Mucosa of descending colon (tissue), 3 donors: ENCODE measurements around the gene PTGER2. TPM values are rescaled to one million over a fixed set of nuclear protein-coding genes. Genes with fewer than 3 reads are reported as not detected.

Source experiments
- ATAC-seq: fragments of 200-7000 bp; cut with Tn5 transposase; one replicate; pipeline ENCODE4 v1.9.1; 2020; ENCODE audit warnings: mild to moderate bottlenecking, moderate library complexity
- DNase-seq, 3 donors: peaks; one replicate each; pipeline ENCODE4 v3.0.0-alpha.2; 2020
- H3K36me3 ChIP-seq: fragments of 200-600 bp; one replicate; pipeline ENCODE4 v1.8.0; 2021; ENCODE audit warnings: low read depth, mild to moderate bottlenecking
- H3K4me1 ChIP-seq: fragments of 200-600 bp; one replicate; pipeline ENCODE4 v1.8.0; 2021; ENCODE audit warnings: low read depth, mild to moderate bottlenecking
- H3K4me3 ChIP-seq: fragments of 200-600 bp; one replicate; pipeline ENCODE4 v1.8.0; 2021; ENCODE audit warnings: mild to moderate bottlenecking
- H3K9me3 ChIP-seq: fragments of 200-600 bp; one replicate; pipeline ENCODE4 v1.8.0; 2021; ENCODE audit warnings: mild to moderate bottlenecking
- intact Hi-C, 2 donors: fragments of 100-400 bp; cut with DNase I in 1 of 2; cut with micrococcal nuclease in 1 of 2; formaldehyde crosslinking; loops; one replicate each; pipeline versions ENCODE4 v1.11.0 to v1.11.1; 2022; cut with DNase I, micrococcal nuclease
- total RNA-seq, 3 donors: library from RNA; stranded (reverse); fragmentation: NEBNext Ultra II Directional in 2 of 3; extraction: Animal tissue kit (Norgen Biotek cat#: 25700) in 2 of 3; gene quantifications; one replicate each; pipeline versions ENCODE4 v1.2.1 to v1.2.4, GENCODE V29; 2021 to 2023
- TF ChIP-seq, protein P1 (sequence below): fragments of 200-600 bp; IDR thresholded peaks from one replicate; pipeline ENCODE4 v1.8.0; 2022; ENCODE audit warnings: antibody characterized with exemption, mild to moderate bottlenecking
- donor health status: DM: no; HTN: no; CAD: no; lungs with moderate emphysema.
- donor health status: DM: no; HTN: no; CAD: no.
- donor health status: DM: no; HTN: yes; CAD: no.

The PTGER2 gene
- total RNA-seq, 3 donors from 2014 or later = 3.2 to 8.1 (median 4.1) TPM

DNA sequence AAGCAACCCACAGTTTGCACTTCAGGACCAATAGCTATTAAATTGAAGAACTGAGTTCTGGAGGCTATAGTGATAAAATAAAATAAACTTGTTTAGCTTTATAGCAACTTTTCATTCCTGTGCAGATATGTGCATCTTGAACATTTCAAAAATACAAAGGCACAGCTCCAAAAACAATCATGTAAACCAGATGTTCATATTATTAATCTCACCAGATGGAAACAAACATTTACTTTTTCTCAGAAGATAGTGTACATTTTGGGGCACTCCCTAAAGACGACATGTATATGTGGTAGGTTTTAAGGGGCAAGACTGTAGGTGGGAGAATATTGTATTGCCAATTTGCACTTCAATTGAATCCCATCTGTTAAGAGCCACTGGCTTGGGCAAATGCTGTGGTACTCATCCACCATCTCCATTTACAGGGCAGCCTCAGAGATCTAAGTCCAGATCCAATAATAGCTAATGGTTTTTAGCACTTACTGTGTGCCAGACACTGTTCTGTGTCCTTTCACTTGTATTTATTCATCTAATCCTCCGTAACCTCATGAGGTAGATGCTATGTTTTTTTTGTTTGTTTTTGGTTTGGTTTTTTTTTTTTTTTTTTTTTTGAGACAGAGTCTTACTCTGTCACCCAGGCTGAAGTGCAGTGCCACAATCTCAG lies 49.1 kb downstream of the PTGER2 start:
- Histone ChIP-seq H3K36me3 (no peaks in the 10 kb centered on the region), H3K9me3 (no peaks in the 10 kb centered on the region), H3K4me3 (no peak overlapping the region), H3K4me1 (peaks cover 8% of the 10 kb centered on the region)
- DNase-seq (no peak), ATAC-seq (no peak)
- TF ChIP-seq, protein P1, sequence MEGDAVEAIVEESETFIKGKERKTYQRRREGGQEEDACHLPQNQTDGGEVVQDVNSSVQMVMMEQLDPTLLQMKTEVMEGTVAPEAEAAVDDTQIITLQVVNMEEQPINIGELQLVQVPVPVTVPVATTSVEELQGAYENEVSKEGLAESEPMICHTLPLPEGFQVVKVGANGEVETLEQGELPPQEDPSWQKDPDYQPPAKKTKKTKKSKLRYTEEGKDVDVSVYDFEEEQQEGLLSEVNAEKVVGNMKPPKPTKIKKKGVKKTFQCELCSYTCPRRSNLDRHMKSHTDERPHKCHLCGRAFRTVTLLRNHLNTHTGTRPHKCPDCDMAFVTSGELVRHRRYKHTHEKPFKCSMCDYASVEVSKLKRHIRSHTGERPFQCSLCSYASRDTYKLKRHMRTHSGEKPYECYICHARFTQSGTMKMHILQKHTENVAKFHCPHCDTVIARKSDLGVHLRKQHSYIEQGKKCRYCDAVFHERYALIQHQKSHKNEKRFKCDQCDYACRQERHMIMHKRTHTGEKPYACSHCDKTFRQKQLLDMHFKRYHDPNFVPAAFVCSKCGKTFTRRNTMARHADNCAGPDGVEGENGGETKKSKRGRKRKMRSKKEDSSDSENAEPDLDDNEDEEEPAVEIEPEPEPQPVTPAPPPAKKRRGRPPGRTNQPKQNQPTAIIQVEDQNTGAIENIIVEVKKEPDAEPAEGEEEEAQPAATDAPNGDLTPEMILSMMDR = no peak
- intact Hi-C loops = no loop called here

DNA sequence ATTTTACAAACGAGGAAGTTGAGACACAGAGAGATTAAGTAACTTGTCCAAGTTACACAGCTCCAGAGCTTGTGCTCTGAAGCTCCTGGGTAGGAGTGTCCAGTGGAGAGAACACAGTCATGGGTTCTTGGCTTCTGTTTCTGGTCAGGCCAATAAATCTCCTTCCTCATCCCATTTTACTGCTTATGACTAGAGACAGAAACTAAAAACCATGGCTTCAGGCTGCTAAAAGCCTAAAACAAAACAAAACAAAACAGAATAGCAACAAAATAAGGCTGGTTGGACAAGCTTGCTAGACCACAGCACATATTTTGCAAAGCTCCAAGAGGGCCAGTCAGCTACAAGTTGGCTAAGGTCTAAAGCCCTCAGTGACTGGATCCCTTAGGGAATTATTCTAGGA lies 49.8 kb downstream of the PTGER2 start:
- Histone ChIP-seq H3K4me1 (peaks cover 8% of the 10 kb centered on the region), H3K9me3 (no peaks in the 10 kb centered on the region), H3K4me3 (no peak overlapping the region), H3K36me3 (no peaks in the 10 kb centered on the region)
- DNase-seq = no peak
- ATAC-seq = peak; percentile 67
- TF ChIP-seq, protein P1 = no peak
- intact Hi-C loops = no loop called here

DNA sequence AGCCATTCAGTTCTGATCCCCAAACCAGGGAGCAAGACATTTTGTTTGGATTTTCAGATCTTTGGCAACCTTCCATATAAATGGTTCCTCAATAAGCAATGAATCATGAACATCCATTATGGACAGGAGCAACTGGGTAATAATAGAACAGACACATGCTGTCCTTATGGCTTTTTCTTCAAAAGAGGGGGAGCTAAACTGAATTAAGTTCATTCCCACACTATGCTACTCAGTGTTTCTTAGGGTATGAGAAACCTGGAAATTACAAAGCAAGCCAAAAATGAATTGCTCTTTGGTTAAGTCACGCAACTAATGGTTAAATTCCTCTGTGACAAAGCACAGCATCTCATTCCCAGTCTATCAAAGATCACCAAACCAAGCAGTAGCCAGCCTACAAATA lies 51.0 kb downstream of the PTGER2 start:
- no peak overlapping the region for H3K4me3 ChIP-seq
- peaks cover 8% of the 10 kb centered on the region for H3K4me1 ChIP-seq
- intact Hi-C loops = no loop called here
- no peak for ATAC-seq
- no peaks in the 10 kb centered on the region for H3K9me3 ChIP-seq
- TF ChIP-seq, protein P1 = no peak
- H3K36me3 ChIP-seq = no peaks in the 10 kb centered on the region
- no peak for DNase-seq

DNA sequence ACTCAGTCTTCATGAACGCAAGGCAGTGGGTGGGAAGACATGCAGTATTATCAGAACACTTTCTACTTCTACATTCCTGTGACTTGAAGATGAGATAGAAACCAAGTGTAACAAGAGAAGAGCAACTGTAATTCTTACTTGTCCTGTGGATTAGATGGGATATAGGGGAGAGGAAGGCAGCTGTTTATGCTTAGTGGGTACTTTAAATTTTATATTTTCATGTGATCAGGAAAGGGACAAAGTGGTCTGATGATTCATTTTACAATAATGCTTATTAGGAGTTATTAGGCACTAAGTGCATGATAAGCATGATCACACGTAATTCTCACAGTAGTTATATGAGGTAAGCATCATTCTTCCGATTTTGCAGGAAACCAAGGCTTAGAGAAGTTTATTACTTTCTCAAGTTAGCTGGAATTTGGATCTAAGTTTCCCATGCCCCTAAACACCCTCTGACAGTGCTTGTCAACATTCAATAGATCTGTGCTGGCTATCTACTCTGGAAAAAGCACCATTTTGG lies 52.7 kb downstream of the PTGER2 start:
- ATAC-seq (no peak), DNase-seq (no peak)
- intact Hi-C loops = no loop called here
- Histone ChIP-seq H3K4me1 (peaks cover 5% of the 10 kb centered on the region), H3K4me3 (no peak overlapping the region), H3K36me3 (no peaks in the 10 kb centered on the region), H3K9me3 (no peaks in the 10 kb centered on the region)
- TF ChIP-seq, protein P1 = no peak

DNA sequence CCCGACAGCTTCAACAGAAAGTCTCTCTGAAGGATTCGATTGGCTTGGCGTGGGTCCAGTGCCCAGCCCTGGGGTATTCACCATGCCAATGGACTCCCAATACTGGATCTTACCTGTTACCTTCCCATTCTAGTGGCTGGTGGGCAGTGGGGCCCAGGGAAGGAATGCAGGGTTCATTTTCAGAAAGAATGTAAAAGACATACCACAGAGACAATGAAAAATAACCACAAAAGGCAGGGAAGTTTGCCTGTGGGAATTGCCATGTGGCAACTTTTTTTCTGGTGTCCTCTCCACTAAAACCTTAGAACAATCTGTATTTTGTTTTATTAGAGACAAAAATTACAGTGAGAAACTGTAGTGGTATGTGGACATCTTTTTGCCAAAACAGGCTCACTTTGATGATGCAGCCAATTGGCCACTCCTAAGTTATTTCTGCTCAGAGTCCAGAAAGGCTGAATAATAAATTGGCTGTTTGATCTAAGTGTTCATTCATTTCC lies 55.2 kb downstream of the PTGER2 start:
- DNase-seq (no peak), ATAC-seq (no peak)
- TF ChIP-seq, protein P1 = no peak
- Histone ChIP-seq H3K4me1 (no peaks in the 10 kb centered on the region), H3K9me3 (no peaks in the 10 kb centered on the region), H3K4me3 (no peak overlapping the region), H3K36me3 (no peaks in the 10 kb centered on the region)
- intact Hi-C loops = no loop called here
